Neural progenitor cell (in vitro differentiated cells): ENCODE measurements around the gene PHACTR1. TPM values are rescaled to one million over a fixed set of nuclear protein-coding genes. Genes with fewer than 3 reads are reported as not detected.

ENCODE experiments used
- DNase-seq: peaks from one replicate; pipeline ENCODE4 v3.0.0-alpha.2; 2016; ENCODE audit warnings: low spot score
- H2AFZ ChIP-seq: fragments of 200-600 bp; sonication (generic); replicated peaks from 2 replicates; pipeline ENCODE4 v1.6.1; 2016; ENCODE audit warnings: antibody characterized with exemption
- H3F3A ChIP-seq: fragments of 200-600 bp; sonication (generic); 2 replicates; pipeline ENCODE4 v1.6.1; 2016; ENCODE audit warnings: antibody characterized with exemption, low read depth
- H3K27ac ChIP-seq: fragments of 200-600 bp; sonication (generic); 2 replicates; pipeline ENCODE4 v1.5.1; 2016; ENCODE audit warnings: mild to moderate bottlenecking
- H3K27me3 ChIP-seq: fragments of 200-600 bp; sonication (generic); 2 replicates; pipeline ENCODE4 v1.6.1; 2016; ENCODE audit warnings: mild to moderate bottlenecking, moderate library complexity
- H3K36me3 ChIP-seq: fragments of 200-600 bp; sonication (generic); 2 replicates; pipeline ENCODE4 v1.5.1; 2016
- H3K4me1 ChIP-seq: fragments of 200-600 bp; sonication (generic); 2 replicates; pipeline ENCODE4 v1.6.1; 2016; ENCODE audit warnings: mixed run types
- H3K4me2 ChIP-seq: fragments of 200-600 bp; sonication (generic); 2 replicates; pipeline ENCODE4 v1.6.1; 2016
- H3K4me3 ChIP-seq: fragments of 200-600 bp; sonication (generic); 2 replicates; pipeline ENCODE4 v1.5.1; 2016
- H3K79me2 ChIP-seq: fragments of 200-600 bp; sonication (generic); 2 replicates; pipeline ENCODE4 v1.6.1; 2016; ENCODE audit warnings: low read depth
- H3K9ac ChIP-seq: fragments of 200-600 bp; sonication (generic); 2 replicates; pipeline ENCODE4 v1.6.1; 2016
- H3K9me3 ChIP-seq: fragments of 200-600 bp; sonication (generic); 2 replicates; pipeline ENCODE4 v1.5.1; 2016; ENCODE audit warnings: low read depth
- H4K20me1 ChIP-seq: fragments of 200-600 bp; sonication (generic); 2 replicates; pipeline ENCODE4 v1.6.1; 2016; ENCODE audit warnings: low read depth
- H3K27ac Mint-ChIP-seq: 3 replicates; pipeline ENCODE4 v1.8.0; 2021; ENCODE audit warnings: mixed read lengths
- H3K27me3 Mint-ChIP-seq: 2 replicates; pipeline ENCODE4 v1.8.0; 2022; ENCODE audit warnings: low read depth, mild to moderate bottlenecking, inconsistent platforms, moderate library complexity, mixed read lengths; ENCODE audit not compliant: insufficient read depth
- H3K36me3 Mint-ChIP-seq: 3 replicates; pipeline ENCODE4 v1.8.0; 2021; ENCODE audit warnings: mixed read lengths
- H3K4me1 Mint-ChIP-seq: 3 replicates; pipeline ENCODE4 v1.8.0; 2021; ENCODE audit warnings: mixed read lengths
- H3K4me3 Mint-ChIP-seq: 3 replicates; pipeline ENCODE4 v1.8.0; 2021; ENCODE audit warnings: mild to moderate bottlenecking, moderate library complexity, mixed read lengths
- H3K9me3 Mint-ChIP-seq: 3 replicates; pipeline ENCODE4 v1.8.0; 2020; ENCODE audit warnings: mixed read lengths
- EZH2 ChIP-seq: fragments of 200-600 bp; sonication (generic); IDR thresholded peaks from 2 replicates; pipeline ENCODE4 v1.6.1; 2017; ENCODE audit warnings: antibody characterized with exemption, mild to moderate bottlenecking, moderate library complexity
- EZH2phosphoT487 ChIP-seq: fragments of 200-600 bp; sonication (generic); IDR thresholded peaks from 2 replicates; pipeline ENCODE4 v1.6.1; 2017; ENCODE audit warnings: antibody characterized with exemption
- total RNA-seq: library from RNA; depleted of rRNA; stranded (reverse); fragments of >200 nt; gene quantifications from 2 replicates; pipeline ENCODE4 v1.2.3, GENCODE V29; 2015; ENCODE audit warnings: low replicate concordance
- TF ChIP-seq, protein P1 (sequence below): fragments of 200-600 bp; sonication (generic); IDR thresholded peaks from 2 replicates; pipeline ENCODE4 v1.5.1; 2017; ENCODE audit warnings: antibody characterized with exemption, mild to moderate bottlenecking

Gene PHACTR1
- total RNA-seq, 1 donor from 2014 or later, result 2.4 TPM

- Histone ChIP-seq H3K9ac (no peak overlapping the region), H3F3A (no peaks in the 10 kb centered on the region), H3K4me1 (no peaks in the 10 kb centered on the region), H3K4me2 (no peak overlapping the region), H3K9me3 (no peaks in the 10 kb centered on the region), H3K36me3 (no peaks in the 10 kb centered on the region), H2AFZ (no peak overlapping the region), H3K27me3 (no peaks in the 10 kb centered on the region), H3K79me2 (no peaks in the 10 kb centered on the region), H3K27ac (no peak overlapping the region), H4K20me1 (no peaks in the 10 kb centered on the region), H3K4me3 (no peak overlapping the region)
- Mint-ChIP-seq H3K4me1 (no peaks in the 10 kb centered on the region), H3K9me3 (no peaks in the 10 kb centered on the region), H3K27ac (no peak overlapping the region), H3K27me3 (no peaks in the 10 kb centered on the region), H3K4me3 (no peak overlapping the region), H3K36me3 (no peaks in the 10 kb centered on the region)
- TF ChIP-seq, protein P1, sequence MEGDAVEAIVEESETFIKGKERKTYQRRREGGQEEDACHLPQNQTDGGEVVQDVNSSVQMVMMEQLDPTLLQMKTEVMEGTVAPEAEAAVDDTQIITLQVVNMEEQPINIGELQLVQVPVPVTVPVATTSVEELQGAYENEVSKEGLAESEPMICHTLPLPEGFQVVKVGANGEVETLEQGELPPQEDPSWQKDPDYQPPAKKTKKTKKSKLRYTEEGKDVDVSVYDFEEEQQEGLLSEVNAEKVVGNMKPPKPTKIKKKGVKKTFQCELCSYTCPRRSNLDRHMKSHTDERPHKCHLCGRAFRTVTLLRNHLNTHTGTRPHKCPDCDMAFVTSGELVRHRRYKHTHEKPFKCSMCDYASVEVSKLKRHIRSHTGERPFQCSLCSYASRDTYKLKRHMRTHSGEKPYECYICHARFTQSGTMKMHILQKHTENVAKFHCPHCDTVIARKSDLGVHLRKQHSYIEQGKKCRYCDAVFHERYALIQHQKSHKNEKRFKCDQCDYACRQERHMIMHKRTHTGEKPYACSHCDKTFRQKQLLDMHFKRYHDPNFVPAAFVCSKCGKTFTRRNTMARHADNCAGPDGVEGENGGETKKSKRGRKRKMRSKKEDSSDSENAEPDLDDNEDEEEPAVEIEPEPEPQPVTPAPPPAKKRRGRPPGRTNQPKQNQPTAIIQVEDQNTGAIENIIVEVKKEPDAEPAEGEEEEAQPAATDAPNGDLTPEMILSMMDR, result no peak
- TF ChIP-seq EZH2phosphoT487 (no peak), EZH2 (no peak)
- DNase-seq, result no peak
Measured at GRCh38 chr6:13063300-13063918, 346.8 kb downstream of the PHACTR1 start.

- Histone ChIP-seq H2AFZ (no peak overlapping the region), H3K9me3 (no peaks in the 10 kb centered on the region), H3K27me3 (no peaks in the 10 kb centered on the region), H3K4me2 (no peak overlapping the region), H3K79me2 (no peaks in the 10 kb centered on the region), H3K9ac (no peak overlapping the region), H3K4me1 (no peaks in the 10 kb centered on the region), H3K4me3 (no peak overlapping the region), H3F3A (no peaks in the 10 kb centered on the region), H3K27ac (no peak overlapping the region), H3K36me3 (no peaks in the 10 kb centered on the region), H4K20me1 (no peaks in the 10 kb centered on the region)
- Mint-ChIP-seq H3K36me3 (no peaks in the 10 kb centered on the region), H3K27me3 (no peaks in the 10 kb centered on the region), H3K4me1 (no peaks in the 10 kb centered on the region), H3K9me3 (no peaks in the 10 kb centered on the region), H3K4me3 (no peak overlapping the region), H3K27ac (no peak overlapping the region)
- no peak for DNase-seq
- no peak for TF ChIP-seq EZH2phosphoT487
- TF ChIP-seq, protein P1, result no peak
- no peak for TF ChIP-seq EZH2
Measured at GRCh38 chr6:13065581-13065980, 349.0 kb downstream of the PHACTR1 start.

GRCh38 chr6:13066050-13066449, 349.5 kb downstream of the PHACTR1 start:
- Mint-ChIP-seq H3K4me3 (no peak overlapping the region), H3K36me3 (no peaks in the 10 kb centered on the region), H3K27me3 (no peaks in the 10 kb centered on the region), H3K4me1 (no peaks in the 10 kb centered on the region), H3K9me3 (no peaks in the 10 kb centered on the region), H3K27ac (no peak overlapping the region)
- no peaks in the 10 kb centered on the region for H3K4me1 ChIP-seq
- H3K4me2 ChIP-seq, result no peak overlapping the region
- no peak for TF ChIP-seq EZH2
- TF ChIP-seq EZH2phosphoT487, result no peak
- TF ChIP-seq, protein P1, result no peak
- H3K9ac ChIP-seq, result no peak overlapping the region
- no peaks in the 10 kb centered on the region for H3K79me2 ChIP-seq
- no peak for DNase-seq
- no peaks in the 10 kb centered on the region for H4K20me1 ChIP-seq
- H3K27ac ChIP-seq, result no peak overlapping the region
- H3K4me3 ChIP-seq, result no peak overlapping the region
- no peaks in the 10 kb centered on the region for H3K9me3 ChIP-seq
- H3F3A ChIP-seq, result no peaks in the 10 kb centered on the region
- no peak overlapping the region for H2AFZ ChIP-seq
- no peaks in the 10 kb centered on the region for H3K27me3 ChIP-seq
- H3K36me3 ChIP-seq, result no peaks in the 10 kb centered on the region
